ENCODE results near the gene LAMP1. TPM values are rescaled to one million over a fixed set of nuclear protein-coding genes. Genes with fewer than 3 reads are reported as not detected.
"Not testable (repeated sequence)": the region's sequence is repeated elsewhere in the genome, so short reads cannot be mapped to it uniquely, and the experiment has no call there.

LAMP1 gene
- total and polyA plus RNA-seq, 2 donors (not counting 1 experiment from before 2014, with no cell fraction given), result 219 to 230 TPM

GRCh38 chr13:113367020-113367560 lies 70.1 kb downstream of the LAMP1 start:
- H3K9me3 ChIP-seq (ENCODE audit: control insufficient read depth, insufficient read depth, low read depth, low read length), result no peaks in the 10 kb centered on the region
- no peak for DNase-seq (ENCODE audit: low read depth in 2 of 2)
- no peak overlapping the region for H2AFZ ChIP-seq (ENCODE audit: low read length)
- TF ChIP-seq CTCF (conservative IDR thresholded peaks at IDR 0.05 in 1 of 2, IDR thresholded peaks at IDR 0.05 in 1 of 2; ENCODE audit: low read depth in 1 of 2, low read length in 2 of 2) (no peak), EZH2 (IDR thresholded peaks at IDR 0.05; ENCODE audit: low read length, missing control alignments) (no peak)
- H3K4me3 ChIP-seq (replicated peaks in 1 of 4; ENCODE audit: control extremely low read depth in 1 of 4, insufficient read depth in 1 of 4, low read depth in 3 of 4, low read length in 4 of 4), result no peak overlapping the region
- no peaks in the 10 kb centered on the region for H3K79me2 ChIP-seq (ENCODE audit: control insufficient read depth, insufficient read depth, low read length)
- H4K20me1 ChIP-seq (ENCODE audit: control insufficient read depth, extremely low read depth, insufficient read depth, low read length), result no peaks in the 10 kb centered on the region
- H3K4me2 ChIP-seq (ENCODE audit: extremely low read depth, insufficient read depth, low read length), result no peak overlapping the region
- no peak overlapping the region for H3K9ac ChIP-seq (ENCODE audit: insufficient read depth, low read length)
- no peaks in the 10 kb centered on the region for H3K36me3 ChIP-seq (ENCODE audit: control insufficient read depth, insufficient read depth, low read length)
- no peaks in the 10 kb centered on the region for H3K4me1 ChIP-seq (ENCODE audit: control insufficient read depth, extremely low read depth, insufficient read depth, low read length)
- H3K27ac ChIP-seq (ENCODE audit: insufficient read depth, low read length), result no peak overlapping the region
- peaks cover 8% of the 10 kb centered on the region for H3K27me3 ChIP-seq (ENCODE audit: control insufficient read depth, insufficient read depth, low read length)

DNA sequence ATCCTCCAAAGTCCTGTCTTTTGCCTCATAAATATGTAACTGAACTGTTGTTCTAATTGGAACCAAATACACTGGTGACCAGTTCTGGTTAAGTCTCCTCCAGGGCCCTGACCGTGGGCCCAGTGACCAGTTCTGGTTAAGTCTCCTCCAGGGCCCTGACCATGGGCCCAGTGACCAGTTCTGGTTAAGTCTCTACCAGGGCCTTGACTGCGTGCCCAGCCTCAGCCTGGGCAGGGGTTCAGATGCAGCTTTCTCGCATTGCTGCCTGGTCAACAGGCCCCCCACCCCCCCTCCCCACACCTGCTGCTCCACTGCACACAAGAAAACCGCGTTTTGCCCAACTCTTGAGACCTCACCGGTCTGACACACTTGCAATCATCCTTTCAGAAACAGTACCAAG lies 70.7 kb downstream of the LAMP1 start:
- Histone ChIP-seq H3K27ac (ENCODE audit: insufficient read depth, low read length) (no peak overlapping the region), H4K20me1 (ENCODE audit: control insufficient read depth, extremely low read depth, insufficient read depth, low read length) (no peaks in the 10 kb centered on the region), H3K4me1 (ENCODE audit: control insufficient read depth, extremely low read depth, insufficient read depth, low read length) (no peaks in the 10 kb centered on the region), H3K9me3 (ENCODE audit: control insufficient read depth, insufficient read depth, low read depth, low read length) (no peaks in the 10 kb centered on the region), H3K9ac (ENCODE audit: insufficient read depth, low read length) (no peak overlapping the region), H2AFZ (ENCODE audit: low read length) (no peak overlapping the region), H3K36me3 (ENCODE audit: control insufficient read depth, insufficient read depth, low read length) (no peaks in the 10 kb centered on the region), H3K4me3 (replicated peaks in 1 of 4; ENCODE audit: control extremely low read depth in 1 of 4, insufficient read depth in 1 of 4, low read depth in 3 of 4, low read length in 4 of 4) (no peak overlapping the region), H3K4me2 (ENCODE audit: extremely low read depth, insufficient read depth, low read length) (no peak overlapping the region), H3K27me3 (ENCODE audit: control insufficient read depth, insufficient read depth, low read length) (peaks cover 7% of the 10 kb centered on the region), H3K79me2 (ENCODE audit: control insufficient read depth, insufficient read depth, low read length) (no peaks in the 10 kb centered on the region)
- DNase-seq (ENCODE audit: low read depth in 2 of 2), result no peak
- TF ChIP-seq CTCF (conservative IDR thresholded peaks at IDR 0.05 in 1 of 2, IDR thresholded peaks at IDR 0.05 in 1 of 2; ENCODE audit: low read depth in 1 of 2, low read length in 2 of 2) (no peak), EZH2 (IDR thresholded peaks at IDR 0.05; ENCODE audit: low read length, missing control alignments) (no peak)

DNA sequence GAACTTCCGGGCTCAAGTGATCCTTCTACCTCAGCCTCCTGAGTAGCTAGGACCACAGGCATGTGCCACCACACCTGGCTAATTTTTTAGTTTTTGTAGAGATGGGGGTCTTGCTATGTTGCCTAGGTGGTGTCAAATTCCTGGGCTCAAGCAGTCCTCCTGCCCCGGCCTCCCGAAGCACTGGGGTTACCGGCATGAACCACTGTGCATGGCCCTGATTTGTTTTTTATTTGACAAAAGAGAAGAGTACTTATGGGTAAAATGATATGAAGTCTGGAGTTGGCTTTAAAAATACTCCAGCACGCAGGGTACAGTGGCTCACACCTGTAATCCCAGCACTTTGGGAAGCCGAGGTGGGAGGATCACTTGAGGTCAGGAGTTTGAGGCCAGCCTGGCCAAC lies 71.3 kb downstream of the LAMP1 start:
- H3K27me3 ChIP-seq (ENCODE audit: control insufficient read depth, insufficient read depth, low read length); DNase-seq (ENCODE audit: low read depth in 2 of 2); H4K20me1 ChIP-seq (ENCODE audit: control insufficient read depth, extremely low read depth, insufficient read depth, low read length); H2AFZ ChIP-seq (ENCODE audit: low read length); H3K4me3 ChIP-seq (replicated peaks in 1 of 4; ENCODE audit: control extremely low read depth in 1 of 4, insufficient read depth in 1 of 4, low read depth in 3 of 4, low read length in 4 of 4); H3K4me1 ChIP-seq (ENCODE audit: control insufficient read depth, extremely low read depth, insufficient read depth, low read length); H3K4me2 ChIP-seq (ENCODE audit: extremely low read depth, insufficient read depth, low read length); H3K27ac ChIP-seq (ENCODE audit: insufficient read depth, low read length); H3K79me2 ChIP-seq (ENCODE audit: control insufficient read depth, insufficient read depth, low read length); H3K9ac ChIP-seq (ENCODE audit: insufficient read depth, low read length); H3K9me3 ChIP-seq (ENCODE audit: control insufficient read depth, insufficient read depth, low read depth, low read length); H3K36me3 ChIP-seq (ENCODE audit: control insufficient read depth, insufficient read depth, low read length): not testable (repeated sequence)

Data from fibroblast of lung (primary cell).